ENCODE data around the gene SIL1.
"Not testable (repeated sequence)": the region's sequence is repeated elsewhere in the genome, so short reads cannot be mapped to it uniquely, and the experiment has no call there.

SIL1 gene

GRCh38 chr5:139103762-139104161 lies 94.4 kb downstream of the SIL1 start:
- no peak for DNase-seq

- no peak for DNase-seq
Observed at GRCh38 chr5:139100825-139101224, 97.3 kb downstream of the SIL1 start.

- DNase-seq, result no peak
Observed at GRCh38 chr5:139094154-139095131, 103.7 kb downstream of the SIL1 start.

- DNase-seq, result no peak
Observed at GRCh38 chr5:139092741-139093343, 105.3 kb downstream of the SIL1 start.

- DNase-seq, result no peak
Observed at GRCh38 chr5:139091439-139092156, 106.6 kb downstream of the SIL1 start.

- no peak for DNase-seq
Observed at GRCh38 chr5:139090581-139090980, 107.6 kb downstream of the SIL1 start.

GRCh38 chr5:139088024-139088423 lies 110.1 kb downstream of the SIL1 start:
- DNase-seq, result no peak

- no peak for DNase-seq
Observed at GRCh38 chr5:139082813-139083498, 115.2 kb downstream of the SIL1 start.

- DNase-seq, result no peak
Observed at GRCh38 chr5:139079991-139080610, 118.1 kb downstream of the SIL1 start.

- no peak for DNase-seq
Observed at GRCh38 chr5:139079225-139079990, 118.8 kb downstream of the SIL1 start.

GRCh38 chr5:139078345-139078744 lies 119.8 kb downstream of the SIL1 start:
- no peak for DNase-seq

- no peak for DNase-seq
Observed at GRCh38 chr5:139077899-139078298, 120.3 kb downstream of the SIL1 start.

GRCh38 chr5:139076111-139076510 lies 122.1 kb downstream of the SIL1 start:
- DNase-seq, result no peak

GRCh38 chr5:139075066-139076050 lies 122.8 kb downstream of the SIL1 start:
- no peak for DNase-seq

GRCh38 chr5:139073956-139074355 lies 124.2 kb downstream of the SIL1 start:
- not testable (repeated sequence) for DNase-seq

- DNase-seq, result no peak
Observed at GRCh38 chr5:139068494-139069151, 129.5 kb downstream of the SIL1 start.

GRCh38 chr5:139068060-139068459 lies 130.1 kb downstream of the SIL1 start:
- no peak for DNase-seq

- no peak for DNase-seq
Observed at GRCh38 chr5:139065306-139065705, 132.9 kb downstream of the SIL1 start.

GRCh38 chr5:139064613-139065012 lies 133.6 kb downstream of the SIL1 start:
- DNase-seq, result no peak

GRCh38 chr5:139063664-139064054 lies 134.5 kb downstream of the SIL1 start:
- no peak for DNase-seq

Data from CD4-positive, alpha-beta T cell treated with Interleukin-1 beta for 1 hour (primary cell).